ENCODE results near the gene TEK.

DNA sequence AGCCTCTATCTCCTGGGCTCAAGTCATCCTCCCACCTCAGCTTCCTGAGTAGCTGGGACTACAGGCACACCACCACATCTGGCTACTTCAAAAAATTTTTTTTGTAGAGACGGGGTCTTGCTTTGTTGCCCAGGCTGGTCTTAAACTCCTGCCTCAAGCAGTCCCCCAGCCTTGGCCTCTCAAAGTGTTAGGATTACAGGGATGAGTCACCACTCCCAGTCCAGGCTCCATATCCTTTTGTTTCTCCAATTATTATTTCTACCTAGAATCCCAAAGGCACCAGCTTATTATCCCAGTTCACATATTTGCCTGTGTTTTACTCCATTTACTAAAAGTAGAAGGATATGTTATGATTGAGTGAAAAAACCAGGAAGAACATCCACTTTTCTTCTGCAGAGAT, 84.9 kb downstream of the TEK start:
- TF ChIP-seq, protein P1, sequence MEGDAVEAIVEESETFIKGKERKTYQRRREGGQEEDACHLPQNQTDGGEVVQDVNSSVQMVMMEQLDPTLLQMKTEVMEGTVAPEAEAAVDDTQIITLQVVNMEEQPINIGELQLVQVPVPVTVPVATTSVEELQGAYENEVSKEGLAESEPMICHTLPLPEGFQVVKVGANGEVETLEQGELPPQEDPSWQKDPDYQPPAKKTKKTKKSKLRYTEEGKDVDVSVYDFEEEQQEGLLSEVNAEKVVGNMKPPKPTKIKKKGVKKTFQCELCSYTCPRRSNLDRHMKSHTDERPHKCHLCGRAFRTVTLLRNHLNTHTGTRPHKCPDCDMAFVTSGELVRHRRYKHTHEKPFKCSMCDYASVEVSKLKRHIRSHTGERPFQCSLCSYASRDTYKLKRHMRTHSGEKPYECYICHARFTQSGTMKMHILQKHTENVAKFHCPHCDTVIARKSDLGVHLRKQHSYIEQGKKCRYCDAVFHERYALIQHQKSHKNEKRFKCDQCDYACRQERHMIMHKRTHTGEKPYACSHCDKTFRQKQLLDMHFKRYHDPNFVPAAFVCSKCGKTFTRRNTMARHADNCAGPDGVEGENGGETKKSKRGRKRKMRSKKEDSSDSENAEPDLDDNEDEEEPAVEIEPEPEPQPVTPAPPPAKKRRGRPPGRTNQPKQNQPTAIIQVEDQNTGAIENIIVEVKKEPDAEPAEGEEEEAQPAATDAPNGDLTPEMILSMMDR (IDR thresholded peaks at IDR 0.05), result no peak
- TF ChIP-seq POLR2A (IDR thresholded peaks at IDR 0.05), result no peak
- no peak for TF ChIP-seq EP300 (IDR thresholded peaks at IDR 0.05)

All from tibial nerve (tissue), 4 donors.